Measurements from ENCODE around the gene MEGF11.
A peak's percentile ranks its signal among the peaks of the same experiment; 100 is the strongest.

MEGF11 gene

GRCh38 chr15:66123799-66124198 lies 129.8 kb downstream of the MEGF11 start:
- DNase-seq = no peak

- no peak for DNase-seq
These were observed 133.1 kb downstream of the MEGF11 start for GRCh38 chr15:66120422-66120821.

- DNase-seq = peak in 11 of 56 donors; percentile 9 to 43 (median 27)
These were observed 135.7 kb downstream of the MEGF11 start for GRCh38 chr15:66117841-66118240.

- no peak for DNase-seq
These were observed 137.9 kb downstream of the MEGF11 start for GRCh38 chr15:66115568-66116206.

- DNase-seq = no peak
These were observed 138.6 kb downstream of the MEGF11 start for GRCh38 chr15:66114863-66115425.

- DNase-seq = no peak
These were observed 141.2 kb downstream of the MEGF11 start for GRCh38 chr15:66112388-66112787.

- DNase-seq = no peak
These were observed 142.2 kb downstream of the MEGF11 start for GRCh38 chr15:66111363-66111762.

- no peak for DNase-seq
These were observed 142.7 kb downstream of the MEGF11 start for GRCh38 chr15:66110864-66111263.

- DNase-seq = no peak
These were observed 143.7 kb downstream of the MEGF11 start for GRCh38 chr15:66109826-66110225.

- DNase-seq = peak in 2 of 56 donors; percentile 24 to 27
These were observed 144.9 kb downstream of the MEGF11 start for GRCh38 chr15:66108483-66109265.

GRCh38 chr15:66107070-66107469 lies 146.5 kb downstream of the MEGF11 start:
- DNase-seq = no peak

- no peak for DNase-seq
These were observed 148.0 kb downstream of the MEGF11 start for GRCh38 chr15:66105286-66106265.

GRCh38 chr15:66103293-66103590 lies 150.3 kb downstream of the MEGF11 start:
- no peak for DNase-seq

- DNase-seq = no peak
These were observed 150.8 kb downstream of the MEGF11 start for GRCh38 chr15:66102563-66103292.

GRCh38 chr15:66101715-66102395 lies 151.7 kb downstream of the MEGF11 start:
- DNase-seq = no peak

- DNase-seq = no peak
These were observed 152.8 kb downstream of the MEGF11 start for GRCh38 chr15:66100761-66101160.

GRCh38 chr15:66099950-66100671 lies 153.4 kb downstream of the MEGF11 start:
- no peak for DNase-seq

- DNase-seq = no peak
These were observed 155.6 kb downstream of the MEGF11 start for GRCh38 chr15:66098022-66098363.

- DNase-seq = peak in 13 of 56 donors; percentile 3 to 62 (median 34)
These were observed 156.2 kb downstream of the MEGF11 start for GRCh38 chr15:66097151-66098021.

All from nucleus accumbens (tissue), 56 donors.